Tibial nerve (tissue), 4 donors: ENCODE results near the gene MEPCE.

Source experiments
- CTCF ChIP-seq, 5 experiments: fragments of 200-600 bp in 3 of 5; fragments of 450-650 bp in 2 of 5; sonication (generic) in 3 of 5; IDR thresholded peaks; one replicate each; pipeline ENCODE4 v1.5.1; 2016 to 2019; ENCODE audit warnings: antibody characterized with exemption in 5 of 5, mild to moderate bottlenecking in 3 of 5, moderate library complexity in 2 of 5
- EP300 ChIP-seq, 2 donors: sonication (generic); formaldehyde crosslinking; IDR thresholded peaks; one replicate each; pipeline ENCODE4 v1.6.1; 2017; ENCODE audit warnings: antibody characterized with exemption in 2 of 2, mild to moderate bottlenecking in 1 of 2
- POLR2A ChIP-seq, 2 donors: fragments of 450-650 bp; IDR thresholded peaks; one replicate each; pipeline ENCODE4 v1.6.1; 2017; ENCODE audit warnings: antibody characterized with exemption in 2 of 2, mild to moderate bottlenecking in 2 of 2, moderate library complexity in 2 of 2

GRCh38 chr7:100406767-100407166 lies 22.9 kb upstream of the MEPCE start:
- TF ChIP-seq POLR2A (IDR thresholded peaks at IDR 0.05) (no peak), CTCF (IDR thresholded peaks at IDR 0.05) (no peak), EP300 (IDR thresholded peaks at IDR 0.05) (no peak)
